IMR-90 (cell line): ENCODE results near the gene ZNF423. TPM values are rescaled to one million over a fixed set of nuclear protein-coding genes. Genes with fewer than 3 reads are reported as not detected.

Experiments
- microRNA-seq, 2 experiments: library from miRNA; stranded (forward) in 1 of 2; unstranded in 1 of 2; fragments of 10-50 nt in 1 of 2; fragments of <30 nt in 1 of 2; gene quantifications in 1 of 2; microRNA quantifications in 1 of 2; one replicate each; pipeline versions ENCODE3 to v1.1.0; 2013 to 2020; ENCODE audit not compliant: insufficient read depth in 1 of 2, insufficient read length in 1 of 2, unreplicated experiment in 1 of 2
- polyA plus RNA-seq, 3 experiments: library from polyadenylated mRNA; depleted of rRNA; stranded (reverse); fragments of >200 nt; gene quantifications; 2 replicates each; pipeline ENCODE4 v1.2.3, GENCODE V29; 2012; ENCODE audit warnings: low replicate concordance in 1 of 3
- small RNA-seq, 5 experiments: library from RNA; depleted of rRNA; stranded (forward); fragments of <200 nt; gene quantifications; one replicate each; pipeline ENCODE3, GENCODE V24; 2012
- total RNA-seq: library from RNA; depleted of rRNA; stranded (reverse); fragments of >200 nt; gene quantifications from 2 replicates; pipeline ENCODE4 v1.2.3, GENCODE V29; 2012; rRNA removed

ZNF423 gene
- total and polyA plus RNA-seq, 2 of the 4 experiments (the other 2 are of a cell fraction) = under 0.01 to 0.10 TPM

Small RNA genes within 50 kb of the gene (microRNA-seq; reads per million reads assigned to microRNA genes)
- gene MRPS21P7 (ENCODE audit: insufficient read depth, insufficient read length) (not detected), gene MRPS21P8 (ENCODE audit: insufficient read depth, insufficient read length) (not detected)

Small RNA genes within 50 kb of the gene (small RNA-seq; reads per million reads assigned to genes)
- gene MRPS21P7 (0 reads per million in 5 experiments), gene MRPS21P8 (0 reads per million in 5 experiments)

Other genes with a start within 250 kb of the ZNF423 start
- 22.0 and 38.6 TPM in 2 replicates for gene CNEP1R1, start 169.1 kb upstream of the ZNF423 start, total RNA-seq
- 12.7 and 16.1 TPM in 2 replicates for gene CNEP1R1, start 169.1 kb upstream of the ZNF423 start, polyA plus RNA-seq (2012; rRNA removed)
- 21.1 and 25.3 TPM in 2 replicates for gene HEATR3, start 209.9 kb upstream of the ZNF423 start, total RNA-seq
- 7.9 and 9.4 TPM in 2 replicates for gene HEATR3, start 209.9 kb upstream of the ZNF423 start, polyA plus RNA-seq (2012; rRNA removed)